Measurements from ENCODE around the gene SPIRE1.

DNA sequence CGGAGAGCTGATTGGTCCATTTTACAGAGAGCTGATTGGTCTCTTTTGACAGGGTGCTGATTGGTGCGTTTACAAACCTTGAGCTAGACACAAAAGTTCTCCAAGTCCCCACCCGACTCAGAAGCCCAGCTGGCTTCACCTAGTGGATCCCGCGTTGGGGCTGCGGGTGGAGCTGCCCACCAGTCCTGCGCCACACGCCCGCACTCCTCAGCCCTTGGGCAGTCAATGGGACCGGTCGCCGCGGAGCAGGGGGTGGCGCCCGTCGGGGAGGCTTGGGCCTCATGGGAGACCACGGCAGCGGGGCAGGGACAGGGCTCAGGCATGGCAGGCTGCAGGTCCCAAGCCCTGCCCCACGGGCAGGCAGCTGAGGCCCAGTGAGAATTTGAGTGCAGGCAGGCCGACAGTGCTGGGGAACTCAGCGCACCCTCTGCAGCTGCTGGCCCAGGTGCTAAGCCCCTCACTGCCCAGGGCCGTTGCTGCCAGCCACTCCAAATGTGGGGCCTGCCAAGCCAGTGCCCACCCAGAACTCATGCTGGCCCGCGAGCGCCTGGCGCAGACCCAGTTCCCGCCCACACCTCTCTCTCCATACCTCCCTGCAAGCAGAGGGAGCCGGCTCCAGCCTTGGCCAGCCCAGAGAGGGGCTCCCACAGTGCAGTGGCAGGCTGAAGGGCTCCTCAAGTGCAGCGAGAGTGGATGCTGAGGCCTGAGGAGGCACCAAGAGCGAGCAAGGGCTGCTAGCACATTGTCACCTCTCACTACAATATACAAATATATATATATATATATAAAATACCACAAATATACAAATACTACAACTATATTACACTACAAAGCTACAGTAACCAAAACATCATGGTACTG lies 100.7 kb downstream of the SPIRE1 start:
- TF ChIP-seq, protein P1, sequence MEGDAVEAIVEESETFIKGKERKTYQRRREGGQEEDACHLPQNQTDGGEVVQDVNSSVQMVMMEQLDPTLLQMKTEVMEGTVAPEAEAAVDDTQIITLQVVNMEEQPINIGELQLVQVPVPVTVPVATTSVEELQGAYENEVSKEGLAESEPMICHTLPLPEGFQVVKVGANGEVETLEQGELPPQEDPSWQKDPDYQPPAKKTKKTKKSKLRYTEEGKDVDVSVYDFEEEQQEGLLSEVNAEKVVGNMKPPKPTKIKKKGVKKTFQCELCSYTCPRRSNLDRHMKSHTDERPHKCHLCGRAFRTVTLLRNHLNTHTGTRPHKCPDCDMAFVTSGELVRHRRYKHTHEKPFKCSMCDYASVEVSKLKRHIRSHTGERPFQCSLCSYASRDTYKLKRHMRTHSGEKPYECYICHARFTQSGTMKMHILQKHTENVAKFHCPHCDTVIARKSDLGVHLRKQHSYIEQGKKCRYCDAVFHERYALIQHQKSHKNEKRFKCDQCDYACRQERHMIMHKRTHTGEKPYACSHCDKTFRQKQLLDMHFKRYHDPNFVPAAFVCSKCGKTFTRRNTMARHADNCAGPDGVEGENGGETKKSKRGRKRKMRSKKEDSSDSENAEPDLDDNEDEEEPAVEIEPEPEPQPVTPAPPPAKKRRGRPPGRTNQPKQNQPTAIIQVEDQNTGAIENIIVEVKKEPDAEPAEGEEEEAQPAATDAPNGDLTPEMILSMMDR (conservative IDR thresholded peaks at IDR 0.05; ENCODE audit: low read length), result no peak
- TF ChIP-seq EZH2phosphoT487 (IDR thresholded peaks at IDR 0.05; ENCODE audit: borderline replicate concordance, low read depth, low read length), result no peak
